CD4-positive, alpha-beta T cell treated with Interleukin-4 for 1 hour (primary cell): ENCODE results near the gene TSEN34.

Experiments used
- DNase-seq, 2 donors: peaks; one replicate each; pipeline ENCODE4 v3.0.0-alpha.2; 2020 to 2022

The TSEN34 gene

DNA sequence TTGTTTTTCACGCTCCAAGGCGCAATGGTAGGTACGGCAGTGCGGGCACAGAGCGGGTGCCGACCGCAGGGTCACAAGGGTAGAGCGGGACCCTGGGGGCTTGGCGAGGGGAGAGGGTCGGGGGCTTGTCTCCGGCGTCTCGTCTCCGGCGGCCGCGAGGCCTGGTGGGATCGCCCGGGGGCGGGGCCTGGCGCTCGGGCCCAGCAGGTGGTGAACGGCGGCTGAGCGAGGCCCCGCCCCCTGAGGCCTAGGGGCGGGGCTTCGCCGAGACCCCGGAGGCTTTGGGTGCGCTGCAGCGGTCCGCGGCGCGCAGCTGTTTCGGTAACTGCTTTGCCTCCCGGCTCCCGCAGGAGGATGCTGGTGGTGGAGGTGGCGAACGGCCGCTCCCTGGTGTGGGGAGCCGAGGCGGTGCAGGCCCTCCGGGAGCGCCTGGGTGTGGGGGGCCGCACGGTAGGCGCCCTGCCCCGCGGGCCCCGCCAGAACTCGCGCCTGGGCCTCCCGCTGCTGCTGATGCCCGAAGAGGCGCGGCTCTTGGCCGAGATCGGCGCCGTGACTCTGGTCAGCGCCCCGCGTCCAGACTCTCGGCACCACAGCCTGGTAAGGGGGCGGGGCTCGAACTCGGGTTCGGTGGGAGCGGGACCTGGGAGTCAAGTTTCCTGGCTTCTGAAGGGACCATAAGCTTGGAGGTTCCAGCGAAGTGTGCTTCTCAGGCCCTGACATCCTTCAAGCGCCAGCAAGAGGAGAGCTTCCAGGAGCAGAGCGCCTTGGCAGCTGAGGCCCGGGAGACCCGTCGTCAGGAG lies at the start of gene TSEN34:
TSEN34 (plus strand) TSS at position 298 of the 800 bp plus-strand sequence; CDS start at position 355, 57 bp downstream.
- DNase-seq, result no peak

DNA sequence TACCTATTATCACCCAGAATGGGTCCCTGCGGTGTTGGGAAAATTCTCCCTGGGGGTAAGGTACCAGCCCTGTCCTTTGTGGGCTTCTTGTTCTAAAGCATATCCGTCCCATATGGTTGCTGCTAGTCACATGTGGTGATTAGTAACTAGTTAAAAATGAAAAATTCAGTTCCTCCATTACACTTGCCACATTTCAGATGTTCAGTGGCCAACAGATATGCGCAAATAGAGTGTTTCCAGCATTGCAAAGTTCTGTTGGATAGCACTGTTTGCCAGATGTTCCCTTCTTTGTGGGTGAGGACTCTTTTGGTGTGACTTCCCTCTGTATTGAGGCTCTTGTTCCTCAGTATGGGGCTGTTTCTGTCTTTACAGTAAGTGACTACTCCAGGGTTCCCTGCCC lies 49.8 kb upstream of the TSEN34 start:
- no peak for DNase-seq

- no peak for DNase-seq
Measured at GRCh38 chr19:54142166-54142780, 48.8 kb upstream of the TSEN34 start.

- DNase-seq, result no peak
Measured at GRCh38 chr19:54145541-54146158, 45.5 kb upstream of the TSEN34 start.

DNA sequence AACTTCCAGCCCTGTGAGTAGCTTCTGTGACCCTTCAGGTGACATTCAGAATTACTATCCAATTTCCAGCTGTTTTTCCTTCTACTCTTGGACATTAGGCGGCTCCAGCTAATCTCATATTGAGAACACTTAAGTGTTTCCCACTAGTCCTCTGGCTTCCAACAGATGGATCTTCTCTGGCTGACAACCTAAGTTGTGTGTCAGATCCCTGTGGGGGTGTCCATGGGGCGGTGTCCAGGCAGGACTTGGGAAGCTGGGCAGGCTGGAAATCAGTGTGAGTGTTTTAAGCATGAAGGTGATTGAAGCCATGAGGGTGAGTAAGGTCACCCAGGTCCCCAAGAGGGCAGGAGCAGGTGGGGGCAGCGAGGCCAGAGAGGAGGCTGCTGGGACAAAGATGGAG lies 43.4 kb upstream of the TSEN34 start:
- DNase-seq, result no peak

DNA sequence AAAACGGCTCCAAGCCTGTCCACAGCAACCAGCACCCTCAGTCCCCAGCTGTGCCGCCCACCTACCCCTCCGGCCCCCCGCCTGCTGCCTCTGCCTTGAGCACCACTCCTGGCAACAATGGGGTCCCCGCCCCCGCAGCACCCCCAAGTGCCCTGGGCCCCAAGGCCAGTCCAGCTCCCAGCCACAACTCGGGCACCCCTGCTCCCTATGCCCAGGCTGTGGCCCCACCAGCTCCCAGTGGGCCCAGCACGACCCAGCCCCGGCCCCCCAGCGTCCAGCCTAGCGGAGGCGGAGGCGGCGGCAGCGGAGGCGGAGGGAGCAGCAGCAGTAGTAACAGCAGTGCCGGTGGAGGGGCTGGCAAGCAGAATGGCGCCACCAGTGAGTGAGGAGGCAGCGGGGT lies 43.0 kb upstream of the TSEN34 start:
- DNase-seq, result no peak

DNA sequence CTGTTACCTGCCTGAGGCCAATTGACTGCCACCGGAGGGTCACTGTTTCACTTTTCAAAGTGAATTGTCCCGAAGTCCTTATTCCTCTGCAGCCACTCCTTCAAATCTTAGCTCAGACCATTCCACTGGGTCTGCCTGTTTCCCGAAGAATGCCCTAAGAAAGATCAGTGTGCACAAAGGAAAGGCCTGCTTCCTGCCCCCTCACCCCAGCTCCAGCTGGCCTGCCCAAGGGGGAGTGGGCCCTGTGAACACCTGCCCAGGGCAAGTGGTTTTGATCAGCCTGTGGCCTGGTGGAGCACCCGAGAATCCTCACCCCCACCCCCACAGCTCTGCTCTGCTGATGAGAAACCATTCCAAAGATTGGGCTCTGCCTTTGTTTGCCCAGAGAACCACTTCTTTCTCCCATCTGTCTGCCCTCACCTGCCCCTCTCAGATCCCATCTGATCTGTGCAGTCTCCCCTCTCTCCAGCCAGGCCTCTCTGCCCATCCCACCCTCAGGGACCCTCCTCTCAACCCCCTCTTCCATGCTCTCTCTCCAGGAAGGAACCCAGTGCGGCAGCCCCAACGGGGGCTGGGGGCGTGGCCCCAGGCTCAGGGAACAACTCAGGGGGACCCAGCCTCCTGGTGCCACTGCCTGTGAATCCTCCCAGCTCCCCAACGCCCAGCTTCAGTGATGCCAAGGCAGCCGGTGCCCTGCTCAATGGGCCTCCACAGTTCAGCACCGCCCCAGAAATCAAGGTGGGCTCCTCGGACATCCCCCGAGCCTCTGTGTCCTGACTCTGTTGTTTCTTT lies 41.9 kb upstream of the TSEN34 start:
- no peak for DNase-seq

GRCh38 chr19:54151362-54152035 lies 39.6 kb upstream of the TSEN34 start:
- DNase-seq, result no peak

- DNase-seq, result no peak
Measured at GRCh38 chr19:54152267-54152666, 38.8 kb upstream of the TSEN34 start.

DNA sequence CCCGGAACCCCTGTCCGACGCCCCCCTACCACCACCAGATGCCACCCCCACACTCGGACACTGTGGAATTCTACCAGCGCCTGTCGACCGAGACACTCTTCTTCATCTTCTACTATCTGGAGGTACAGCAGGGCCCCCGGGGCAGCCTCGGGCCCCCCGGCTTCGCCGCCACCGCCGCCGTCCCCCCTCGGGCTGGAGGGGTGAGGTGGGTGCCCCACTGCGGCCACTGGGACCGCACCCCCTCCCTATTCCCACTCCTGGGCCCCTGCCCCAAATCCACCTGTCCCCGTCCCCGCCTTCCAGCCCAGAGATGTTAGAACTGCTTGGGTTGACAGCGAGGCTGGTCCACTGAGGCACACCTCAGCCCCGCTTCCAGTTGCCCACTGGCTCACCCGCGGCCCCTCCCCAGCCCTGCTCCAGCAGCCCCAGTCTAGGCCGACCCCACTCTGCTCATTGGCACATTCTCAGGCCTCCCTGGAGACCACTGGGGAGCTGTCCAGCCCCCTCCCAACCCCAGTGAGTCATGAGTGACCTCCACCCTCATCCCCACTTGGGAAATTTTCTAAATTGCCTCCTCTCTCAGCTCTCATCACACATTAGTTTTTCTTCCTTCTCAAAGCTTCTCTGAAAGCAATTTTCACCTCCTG lies 38.1 kb upstream of the TSEN34 start:
- DNase-seq, result no peak

DNA sequence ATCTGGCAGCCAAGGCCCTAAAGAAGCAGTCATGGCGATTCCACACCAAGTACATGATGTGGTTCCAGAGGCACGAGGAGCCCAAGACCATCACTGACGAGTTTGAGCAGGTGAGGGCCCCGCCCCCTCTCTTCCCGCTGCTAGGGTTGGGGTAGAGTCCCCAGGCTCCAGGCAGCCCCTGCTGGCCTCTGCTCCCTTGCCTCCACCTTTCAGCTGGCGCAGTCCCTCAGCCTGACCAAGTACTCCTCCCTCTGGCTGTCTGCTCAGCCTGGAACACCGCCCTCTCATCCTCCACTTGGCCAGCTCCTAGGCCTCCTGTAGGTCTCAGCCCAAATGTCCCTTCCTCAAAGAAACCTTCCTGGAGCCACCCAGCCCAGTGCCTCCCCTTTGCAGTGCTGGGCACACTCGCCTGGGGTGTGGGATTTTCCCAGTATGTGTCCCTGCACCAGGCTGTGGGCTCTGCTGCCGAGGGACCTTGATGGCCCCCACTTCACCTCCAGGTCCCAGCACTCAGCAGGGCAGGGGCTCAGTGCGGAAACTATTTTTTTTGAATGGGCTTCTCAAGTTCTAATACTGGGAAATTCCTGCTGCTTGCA lies 37.3 kb upstream of the TSEN34 start:
- DNase-seq, result no peak

DNA sequence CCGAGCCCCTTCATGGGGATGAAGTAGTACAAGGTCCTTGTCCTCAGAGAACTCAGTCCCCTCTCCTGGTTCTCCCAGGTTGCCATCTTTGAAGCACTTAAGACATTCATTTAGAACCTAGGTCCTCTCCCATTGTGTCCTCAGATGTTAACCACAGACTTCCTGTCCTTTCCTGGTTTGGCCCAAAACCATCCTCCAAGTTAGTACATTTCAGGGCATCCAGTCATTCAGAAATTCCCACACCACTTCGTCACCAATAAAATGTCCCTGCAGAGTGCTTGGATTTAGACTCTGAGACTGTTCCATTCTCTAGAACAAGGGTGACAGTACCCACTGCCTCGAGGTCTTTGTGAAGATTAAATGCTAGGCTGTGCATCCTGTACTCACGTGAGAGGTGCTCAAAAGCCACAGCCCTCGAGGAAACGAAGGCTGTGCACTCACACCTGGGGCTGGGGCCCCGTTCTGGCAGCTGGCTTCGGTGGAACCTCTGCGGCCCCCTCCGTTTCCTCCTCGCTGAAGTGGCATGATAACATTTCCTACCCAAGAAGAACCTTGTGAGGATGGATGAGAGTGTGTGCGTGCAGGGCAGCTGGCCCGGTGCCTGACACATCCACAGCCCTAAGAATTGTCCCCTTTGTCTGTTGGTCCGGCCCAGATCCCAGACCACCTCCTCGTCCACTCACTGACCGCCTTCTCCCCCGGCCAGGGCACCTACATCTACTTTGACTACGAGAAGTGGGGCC lies 36.3 kb upstream of the TSEN34 start:
- DNase-seq, result peak; percentile 48 to 58

DNA sequence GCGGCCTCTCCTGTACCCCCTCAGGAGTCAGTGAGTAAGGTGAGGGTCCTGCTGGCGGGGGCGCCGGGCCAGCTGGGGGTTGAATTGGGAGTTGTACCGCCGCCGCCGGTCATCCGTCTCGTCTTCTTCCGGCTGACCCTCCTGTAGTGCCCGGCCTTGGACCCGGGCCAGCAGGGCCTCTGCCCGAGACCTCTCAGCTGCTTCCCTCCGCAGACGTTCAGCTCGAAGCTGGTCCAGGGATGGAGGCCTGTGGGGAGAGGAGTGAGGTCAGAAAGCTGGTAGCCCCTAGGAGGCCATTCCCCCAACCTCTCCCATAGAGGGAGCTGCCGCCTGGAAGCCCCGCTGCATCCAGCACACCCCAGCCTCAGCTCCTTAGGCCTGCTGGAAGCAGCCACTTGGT lies 35.4 kb upstream of the TSEN34 start:
- no peak for DNase-seq

DNA sequence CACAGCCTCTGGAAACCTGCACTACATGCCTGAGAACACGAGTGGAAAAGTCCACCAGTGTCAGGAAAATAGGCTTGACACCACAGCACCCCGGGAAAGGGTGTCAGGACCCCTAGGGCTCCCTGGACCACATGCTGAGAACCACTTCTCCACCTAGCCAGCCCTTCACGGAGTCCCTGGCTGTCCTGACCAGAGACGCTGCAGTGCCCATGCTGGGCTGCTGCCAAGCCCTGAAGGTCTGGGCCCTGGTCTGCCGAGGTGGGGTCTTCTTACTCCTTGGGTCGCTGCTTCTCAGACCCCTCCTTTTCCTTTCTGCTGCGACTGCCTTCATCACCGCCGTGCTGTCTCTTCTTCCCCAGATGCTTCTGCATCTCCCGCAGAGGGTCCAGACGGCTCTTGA lies 34.6 kb upstream of the TSEN34 start:
- DNase-seq, result no peak

GRCh38 chr19:54156953-54157352 lies 34.2 kb upstream of the TSEN34 start:
- DNase-seq, result no peak

- peak in 1 of 2 donors; percentile 32 for DNase-seq
Measured at GRCh38 chr19:54158812-54159351, 32.2 kb upstream of the TSEN34 start.

- peak; percentile 100 for DNase-seq
Measured at GRCh38 chr19:54159352-54160181, 31.5 kb upstream of the TSEN34 start, which contains the start of gene LENG1. Gene LENG1, minus strand, starts transcription at chr19:54159721. Its CDS starts 26 bp downstream, at chr19:54159695.

DNA sequence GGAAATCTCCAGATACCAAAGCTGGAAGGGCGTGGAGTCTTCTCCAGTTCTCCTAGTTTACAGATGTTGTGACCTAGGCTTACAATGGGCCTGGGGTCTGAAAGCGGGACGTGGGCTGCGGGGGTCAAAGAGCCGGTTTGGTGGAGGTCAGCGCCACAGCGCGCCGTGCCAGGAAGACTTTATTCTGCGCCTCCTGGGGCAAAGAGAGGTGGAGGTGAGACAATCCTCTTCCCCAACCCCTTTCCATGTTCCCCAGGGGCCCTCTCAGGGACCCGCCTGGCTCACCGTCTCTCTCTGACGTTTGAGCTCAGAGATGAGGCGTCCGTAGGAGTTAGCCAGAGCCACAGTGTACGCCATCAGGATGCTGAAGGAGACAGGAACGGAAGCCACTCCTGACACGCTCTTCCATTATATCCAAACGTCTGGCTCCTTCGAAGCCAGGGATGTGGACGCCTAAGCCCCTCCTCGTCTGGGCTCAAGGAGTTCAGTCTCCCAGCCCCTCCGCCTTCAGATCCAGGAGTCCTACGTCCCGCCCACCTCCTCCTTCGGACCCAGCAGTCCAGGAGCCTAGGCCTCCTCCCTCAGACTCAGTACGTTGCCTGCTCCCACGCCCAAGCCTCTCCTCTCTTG lies 30.8 kb upstream of the TSEN34 start:
- DNase-seq, result no peak

DNA sequence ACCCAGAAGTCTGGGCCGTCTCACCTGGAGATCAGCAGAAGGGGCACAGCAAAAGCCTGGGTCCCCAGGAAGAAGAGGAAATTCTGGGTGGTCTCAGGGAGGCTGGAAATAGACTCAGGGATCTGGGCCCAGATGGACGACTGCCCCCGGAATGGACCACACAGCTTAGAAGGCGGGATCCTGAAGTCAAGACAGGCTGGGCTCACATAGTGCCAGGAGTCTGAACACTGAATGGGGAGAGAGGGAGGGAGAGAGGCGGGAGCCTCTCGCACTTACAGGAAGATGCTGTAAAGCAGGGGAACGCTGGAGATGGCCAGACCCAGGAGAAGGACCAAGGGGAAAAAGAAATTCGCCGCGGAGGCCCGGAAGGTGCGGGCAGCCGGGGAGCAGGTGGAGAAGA lies 30.3 kb upstream of the TSEN34 start:
- DNase-seq, result no peak
